ENCODE data around the gene AFAP1L1. TPM values are rescaled to one million over a fixed set of nuclear protein-coding genes. Genes with fewer than 3 reads are reported as not detected.

AFAP1L1 gene
- total RNA-seq, 1 experiment from 2014 or later, result 19.6 TPM

- no peaks in the 10 kb centered on the region for H3K9me2 ChIP-seq (replicated peaks; ENCODE audit: low read length)
- no peaks in the 10 kb centered on the region for H3K9me3 ChIP-seq (ENCODE audit: low read length)
- no peaks in the 10 kb centered on the region for H3K36me3 ChIP-seq (ENCODE audit: low read depth, low read length)
- no peak overlapping the region for H3K4me3 ChIP-seq (ENCODE audit: low read length)
- H3K27me3 ChIP-seq (ENCODE audit: low read length), result no peaks in the 10 kb centered on the region
- BruUV-seq (replicated peaks), result no TSS peak
- no peaks in the 10 kb centered on the region for H3K4me1 ChIP-seq (ENCODE audit: insufficient read depth, low read length)
- no peak overlapping the region for H3K9ac ChIP-seq (ENCODE audit: low read length)
- H3K27ac ChIP-seq (ENCODE audit: low read length), result no peak overlapping the region
- ChIA-PET POLR2A (ENCODE audit: unreplicated experiment) (no interaction called here), CTCF (interaction anchor here (0.6 kb wide), 1 partner anchor 77 kb away, joined by 3 read pairs; no protein-coding TSS in a partner anchor)
- no peaks in the 10 kb centered on the region for H3K79me2 ChIP-seq (ENCODE audit: low read length)
- H3K4me2 ChIP-seq (ENCODE audit: low read length), result no peak overlapping the region
- intact Hi-C loops (cut with micrococcal nuclease), result loop anchor here (1.0 kb wide), 1 partner anchor 9 kb away; no protein-coding TSS in a partner anchor
- no peak overlapping the region for H2AFZ ChIP-seq (ENCODE audit: low read length)
- ATAC-seq (no peak), DNase-seq (no peak)
- H4K20me1 ChIP-seq (ENCODE audit: low read length), result no peaks in the 10 kb centered on the region
- no peaks in the 10 kb centered on the region for H3F3A ChIP-seq (ENCODE audit: low read length, unreplicated experiment)
- TF ChIP-seq EZH2 (IDR thresholded peaks at IDR 0.05; ENCODE audit: low read length, unreplicated experiment) (no peak), EZH2phosphoT487 (IDR thresholded peaks at IDR 0.05; ENCODE audit: borderline replicate concordance, low read length) (no peak), CTCF (conservative IDR thresholded peaks at IDR 0.05; ENCODE audit: low read depth, low read length) (no peak)
These were observed 23.5 kb downstream of the AFAP1L1 start for GRCh38 chr5:149294872-149295829.

GRCh38 chr5:149297340-149298025, 25.8 kb downstream of the AFAP1L1 start:
- Histone ChIP-seq H2AFZ (ENCODE audit: low read length) (no peak overlapping the region), H3K9me3 (ENCODE audit: low read length) (no peaks in the 10 kb centered on the region), H4K20me1 (ENCODE audit: low read length) (no peaks in the 10 kb centered on the region), H3K9me2 (replicated peaks; ENCODE audit: low read length) (no peaks in the 10 kb centered on the region), H3K79me2 (ENCODE audit: low read length) (no peaks in the 10 kb centered on the region), H3K4me3 (ENCODE audit: low read length) (no peak overlapping the region), H3F3A (ENCODE audit: low read length, unreplicated experiment) (no peaks in the 10 kb centered on the region), H3K36me3 (ENCODE audit: low read depth, low read length) (no peaks in the 10 kb centered on the region), H3K27me3 (ENCODE audit: low read length) (no peaks in the 10 kb centered on the region), H3K4me1 (ENCODE audit: insufficient read depth, low read length) (no peaks in the 10 kb centered on the region), H3K4me2 (ENCODE audit: low read length) (no peak overlapping the region), H3K9ac (ENCODE audit: low read length) (no peak overlapping the region), H3K27ac (ENCODE audit: low read length) (no peak overlapping the region)
- ChIA-PET POLR2A (ENCODE audit: unreplicated experiment) (interaction anchor here (0.6 kb wide), 1 partner anchor 20 kb away, joined by 3 read pairs; no protein-coding TSS in a partner anchor), CTCF (no interaction called here)
- no peak for DNase-seq
- intact Hi-C loops (cut with micrococcal nuclease), result no loop called here
- peak; percentile 28; the same call in 1 of the 2 replicates for ATAC-seq
- BruUV-seq (replicated peaks), result no TSS peak
- TF ChIP-seq EZH2phosphoT487 (IDR thresholded peaks at IDR 0.05; ENCODE audit: borderline replicate concordance, low read length), result no peak
- no peak for TF ChIP-seq CTCF (conservative IDR thresholded peaks at IDR 0.05; ENCODE audit: low read depth, low read length)
- TF ChIP-seq EZH2 (IDR thresholded peaks at IDR 0.05; ENCODE audit: low read length, unreplicated experiment), result no peak
